ENCODE data around the gene MUC4. TPM values are rescaled to one million over a fixed set of nuclear protein-coding genes. Genes with fewer than 3 reads are reported as not detected.
"Not testable (repeated sequence)": the region's sequence is repeated elsewhere in the genome, so short reads cannot be mapped to it uniquely, and the experiment has no call there.

The MUC4 gene
- total RNA-seq, 1 experiment from 2014 or later, result 0.36 TPM

GRCh38 chr3:195828762-195829161, 17.0 kb upstream of the MUC4 start:
- CTCF ChIA-PET, result no interaction called here
- Histone ChIP-seq H3K36me3 (ENCODE audit: control insufficient read depth, insufficient read depth, low read length) (no peaks in the 10 kb centered on the region), H3K9me3 (no peaks in the 10 kb centered on the region), H3K27me3 (replicated peaks; ENCODE audit: control insufficient read depth, insufficient read depth, low read length) (no peaks in the 10 kb centered on the region), H3K4me3 (ENCODE audit: low read depth, low read length) (no peak overlapping the region), H3K4me1 (no peaks in the 10 kb centered on the region)
- H3K27me3 Mint-ChIP-seq (ENCODE audit: insufficient read depth, unreplicated experiment), result no peaks in the 10 kb centered on the region
- no peak for DNase-seq
- POLR2A ChIA-PET, result no interaction called here
- TF ChIP-seq CTCF (IDR thresholded peaks at IDR 0.05; ENCODE audit: insufficient read depth in 1 of 2, low read depth in 1 of 2, low read length in 1 of 2, severe bottlenecking in 1 of 2, unreplicated experiment in 1 of 2), result no peak
- H3K4me1 Mint-ChIP-seq (ENCODE audit: low read depth, unreplicated experiment), result no peaks in the 10 kb centered on the region
- intact Hi-C loops (cut with micrococcal nuclease; ENCODE audit: unreplicated experiment), result no loop called here
- no TSS peak for BruUV-seq (replicated peaks)
- H3K27ac Mint-ChIP-seq (ENCODE audit: unreplicated experiment), result no peak overlapping the region
- H3K36me3 Mint-ChIP-seq (ENCODE audit: insufficient read depth, unreplicated experiment), result no peaks in the 10 kb centered on the region
- H3K9me3 Mint-ChIP-seq (ENCODE audit: unreplicated experiment), result no peaks in the 10 kb centered on the region
- H3K4me3 Mint-ChIP-seq (ENCODE audit: unreplicated experiment), result no peak overlapping the region

GRCh38 chr3:195825857-195826804, 14.4 kb upstream of the MUC4 start:
- Mint-ChIP-seq H3K4me3 (ENCODE audit: unreplicated experiment) (no peak overlapping the region), H3K27me3 (ENCODE audit: insufficient read depth, unreplicated experiment) (no peaks in the 10 kb centered on the region), H3K4me1 (ENCODE audit: low read depth, unreplicated experiment) (peaks cover 10% of the 10 kb centered on the region), H3K9me3 (ENCODE audit: unreplicated experiment) (no peaks in the 10 kb centered on the region), H3K36me3 (ENCODE audit: insufficient read depth, unreplicated experiment) (no peaks in the 10 kb centered on the region), H3K27ac (ENCODE audit: unreplicated experiment) (no peak overlapping the region)
- TF ChIP-seq CTCF (IDR thresholded peaks at IDR 0.05; ENCODE audit: insufficient read depth in 1 of 2, low read depth in 1 of 2, low read length in 1 of 2, severe bottlenecking in 1 of 2, unreplicated experiment in 1 of 2), result no peak
- no peak overlapping the region for H3K4me3 ChIP-seq (ENCODE audit: low read depth, low read length)
- BruUV-seq (replicated peaks), result no TSS peak
- CTCF ChIA-PET, result no interaction called here
- 0 out of 2 replicates have a peak, but pooled peaks cover 5% of the 10 kb centered on the region for H3K4me1 ChIP-seq
- DNase-seq, result no peak
- POLR2A ChIA-PET, result no interaction called here
- no peaks in the 10 kb centered on the region for H3K36me3 ChIP-seq (ENCODE audit: control insufficient read depth, insufficient read depth, low read length)
- H3K27me3 ChIP-seq (replicated peaks; ENCODE audit: control insufficient read depth, insufficient read depth, low read length), result no peaks in the 10 kb centered on the region
- H3K9me3 ChIP-seq, result no peaks in the 10 kb centered on the region
- intact Hi-C loops (cut with micrococcal nuclease; ENCODE audit: unreplicated experiment), result no loop called here

GRCh38 chr3:195825191-195825588, 13.5 kb upstream of the MUC4 start:
- TF ChIP-seq CTCF (IDR thresholded peaks at IDR 0.05; ENCODE audit: insufficient read depth in 1 of 2, low read depth in 1 of 2, low read length in 1 of 2, severe bottlenecking in 1 of 2, unreplicated experiment in 1 of 2), result no peak
- H3K4me3 ChIP-seq (ENCODE audit: low read depth, low read length), result no peak overlapping the region
- ChIA-PET CTCF (no interaction called here), POLR2A (no interaction called here)
- Mint-ChIP-seq H3K4me3 (ENCODE audit: unreplicated experiment) (no peak overlapping the region), H3K36me3 (ENCODE audit: insufficient read depth, unreplicated experiment) (no peaks in the 10 kb centered on the region), H3K9me3 (ENCODE audit: unreplicated experiment) (no peaks in the 10 kb centered on the region), H3K27me3 (ENCODE audit: insufficient read depth, unreplicated experiment) (no peaks in the 10 kb centered on the region), H3K27ac (ENCODE audit: unreplicated experiment) (no peak overlapping the region), H3K4me1 (ENCODE audit: low read depth, unreplicated experiment) (peaks cover 11% of the 10 kb centered on the region)
- 0 out of 2 replicates have a peak, but pooled peaks cover 5% of the 10 kb centered on the region for H3K4me1 ChIP-seq
- intact Hi-C loops (cut with micrococcal nuclease; ENCODE audit: unreplicated experiment), result no loop called here
- H3K27me3 ChIP-seq (replicated peaks; ENCODE audit: control insufficient read depth, insufficient read depth, low read length), result no peaks in the 10 kb centered on the region
- H3K36me3 ChIP-seq (ENCODE audit: control insufficient read depth, insufficient read depth, low read length), result no peaks in the 10 kb centered on the region
- no peaks in the 10 kb centered on the region for H3K9me3 ChIP-seq
- BruUV-seq (replicated peaks), result no TSS peak
- DNase-seq, result no peak

- H3K4me3 ChIP-seq (ENCODE audit: low read depth, low read length); DNase-seq; H3K9me3 ChIP-seq; H3K27me3 ChIP-seq (replicated peaks; ENCODE audit: control insufficient read depth, insufficient read depth, low read length); H3K9me3 Mint-ChIP-seq (ENCODE audit: unreplicated experiment); H3K36me3 Mint-ChIP-seq (ENCODE audit: insufficient read depth, unreplicated experiment); H3K4me3 Mint-ChIP-seq (ENCODE audit: unreplicated experiment); H3K27me3 Mint-ChIP-seq (ENCODE audit: insufficient read depth, unreplicated experiment); intact Hi-C loops (cut with micrococcal nuclease; ENCODE audit: unreplicated experiment); H3K4me1 ChIP-seq; POLR2A ChIA-PET; H3K36me3 ChIP-seq (ENCODE audit: control insufficient read depth, insufficient read depth, low read length); BruUV-seq (replicated peaks); H3K27ac Mint-ChIP-seq (ENCODE audit: unreplicated experiment); CTCF ChIA-PET: not testable (repeated sequence)
- peaks cover 11% of the 10 kb centered on the region for H3K4me1 Mint-ChIP-seq (ENCODE audit: low read depth, unreplicated experiment)
Measured at GRCh38 chr3:195824425-195825190, 12.9 kb upstream of the MUC4 start.

Measured in Caco-2 (cell line).